HEK293 (cell line): ENCODE measurements around the gene LRFN2.

Experiments
- SP2 ChIP-seq: fragments of 450-650 bp; formaldehyde crosslinking; IDR thresholded peaks from 2 replicates; pipeline ENCODE4 v1.5.1; 2016; ENCODE audit warnings: missing biosample characterization, missing genetic modification characterization
- YY1 ChIP-seq: fragments of 450-650 bp; formaldehyde crosslinking; IDR thresholded peaks from 2 replicates; pipeline ENCODE4 v1.5.1; 2018; ENCODE audit warnings: missing biosample characterization, missing genetic modification characterization
- ZNF140 ChIP-seq: fragments of 450-650 bp; formaldehyde crosslinking; IDR thresholded peaks from 2 replicates; pipeline ENCODE4 v1.5.1; 2016; ENCODE audit warnings: missing biosample characterization, missing genetic modification characterization
- ZNF239 ChIP-seq: fragments of 450-650 bp; formaldehyde crosslinking; IDR thresholded peaks from 2 replicates; pipeline ENCODE4 v1.5.1; 2016; ENCODE audit warnings: missing biosample characterization, missing genetic modification characterization
- ZNF274 ChIP-seq, 2 experiments: fragments of 200-500 bp in 1 of 2; fragments of 450-650 bp in 1 of 2; sonication (Bioruptor generic) in 1 of 2; formaldehyde crosslinking in 1 of 2; IDR thresholded peaks; 2 replicates each; pipeline versions ENCODE4 v1.5.1 to v1.6.1; 2014 to 2016; ENCODE audit warnings: borderline replicate concordance in 1 of 2, inconsistent platforms in 1 of 2, low read length in 1 of 2, missing biosample characterization in 1 of 2, missing genetic modification characterization in 1 of 2
- ZNF629 ChIP-seq: fragments of 450-650 bp; formaldehyde crosslinking; IDR thresholded peaks from 2 replicates; pipeline ENCODE4 v1.5.1; 2017; ENCODE audit warnings: missing biosample characterization, missing genetic modification characterization
- ZNF707 ChIP-seq: fragments of 450-650 bp; formaldehyde crosslinking; IDR thresholded peaks from 2 replicates; pipeline ENCODE4 v1.5.1; 2016; ENCODE audit warnings: missing biosample characterization, missing genetic modification characterization
- TF ChIP-seq, protein P1 (sequence below): fragments of 450-650 bp; formaldehyde crosslinking; IDR thresholded peaks from 2 replicates; pipeline ENCODE4 v1.5.1; 2016; ENCODE audit warnings: missing biosample characterization, missing genetic modification characterization
- TF ChIP-seq, protein P2 (sequence below): fragments of 450-650 bp; formaldehyde crosslinking; IDR thresholded peaks from 2 replicates; pipeline ENCODE4 v1.5.1; 2016; ENCODE audit warnings: missing biosample characterization, missing genetic modification characterization

DNA sequence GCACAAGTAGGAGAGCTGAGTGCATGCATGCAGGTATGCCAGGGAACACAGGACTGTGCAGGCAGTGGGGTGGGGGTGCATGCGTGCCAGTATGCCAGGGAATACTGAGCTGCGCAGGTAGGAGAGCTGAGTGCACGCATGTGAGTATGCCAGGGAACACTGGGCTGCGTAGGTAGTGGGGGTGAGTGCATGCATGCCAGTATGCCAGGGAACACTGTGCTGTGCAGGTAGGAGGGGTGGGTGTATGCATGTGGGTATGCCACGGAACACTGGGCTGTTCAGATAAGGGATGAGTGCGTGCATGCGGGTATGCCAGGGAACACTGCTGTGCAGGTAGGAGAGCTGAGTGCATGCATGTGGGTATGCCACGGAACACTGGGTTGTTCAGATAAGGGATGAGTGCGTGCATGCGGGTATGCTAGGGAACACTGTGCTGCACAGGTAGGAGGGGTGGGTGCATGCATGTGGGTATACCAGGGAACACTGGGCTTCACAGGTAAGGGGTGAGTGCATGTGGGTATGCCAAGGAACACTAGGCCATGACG lies 77.4 kb downstream of the LRFN2 start:
- TF ChIP-seq, protein P1, sequence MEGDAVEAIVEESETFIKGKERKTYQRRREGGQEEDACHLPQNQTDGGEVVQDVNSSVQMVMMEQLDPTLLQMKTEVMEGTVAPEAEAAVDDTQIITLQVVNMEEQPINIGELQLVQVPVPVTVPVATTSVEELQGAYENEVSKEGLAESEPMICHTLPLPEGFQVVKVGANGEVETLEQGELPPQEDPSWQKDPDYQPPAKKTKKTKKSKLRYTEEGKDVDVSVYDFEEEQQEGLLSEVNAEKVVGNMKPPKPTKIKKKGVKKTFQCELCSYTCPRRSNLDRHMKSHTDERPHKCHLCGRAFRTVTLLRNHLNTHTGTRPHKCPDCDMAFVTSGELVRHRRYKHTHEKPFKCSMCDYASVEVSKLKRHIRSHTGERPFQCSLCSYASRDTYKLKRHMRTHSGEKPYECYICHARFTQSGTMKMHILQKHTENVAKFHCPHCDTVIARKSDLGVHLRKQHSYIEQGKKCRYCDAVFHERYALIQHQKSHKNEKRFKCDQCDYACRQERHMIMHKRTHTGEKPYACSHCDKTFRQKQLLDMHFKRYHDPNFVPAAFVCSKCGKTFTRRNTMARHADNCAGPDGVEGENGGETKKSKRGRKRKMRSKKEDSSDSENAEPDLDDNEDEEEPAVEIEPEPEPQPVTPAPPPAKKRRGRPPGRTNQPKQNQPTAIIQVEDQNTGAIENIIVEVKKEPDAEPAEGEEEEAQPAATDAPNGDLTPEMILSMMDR (tag by site-specific recombination), result no peak
- TF ChIP-seq ZNF629 (no peak), ZNF140 (tag by site-specific recombination) (no peak), ZNF239 (no peak), YY1 (tag by site-specific recombination) (no peak), ZNF707 (tag by site-specific recombination) (no peak), SP2 (tag by site-specific recombination) (no peak), ZNF274 (IDR thresholded peaks at IDR 0.05; ENCODE audit: low read length) (no peak), ZNF274 (tag by site-specific recombination; IDR thresholded peaks at IDR 0.05; ENCODE audit: borderline replicate concordance) (no peak)
- TF ChIP-seq, protein P2, sequence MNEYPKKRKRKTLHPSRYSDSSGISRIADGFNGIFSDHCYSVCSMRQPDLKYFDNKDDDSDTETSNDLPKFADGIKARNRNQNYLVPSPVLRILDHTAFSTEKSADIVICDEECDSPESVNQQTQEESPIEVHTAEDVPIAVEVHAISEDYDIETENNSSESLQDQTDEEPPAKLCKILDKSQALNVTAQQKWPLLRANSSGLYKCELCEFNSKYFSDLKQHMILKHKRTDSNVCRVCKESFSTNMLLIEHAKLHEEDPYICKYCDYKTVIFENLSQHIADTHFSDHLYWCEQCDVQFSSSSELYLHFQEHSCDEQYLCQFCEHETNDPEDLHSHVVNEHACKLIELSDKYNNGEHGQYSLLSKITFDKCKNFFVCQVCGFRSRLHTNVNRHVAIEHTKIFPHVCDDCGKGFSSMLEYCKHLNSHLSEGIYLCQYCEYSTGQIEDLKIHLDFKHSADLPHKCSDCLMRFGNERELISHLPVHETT (tag by site-specific recombination), result no peak
